ENCODE results near the gene ANKRD37. TPM values are rescaled to one million over a fixed set of nuclear protein-coding genes. Genes with fewer than 3 reads are reported as not detected.

The ANKRD37 gene
- total and polyA plus RNA-seq, 12 donors = 7.6 to 28.6 (median 13.7) TPM

- peak overlapping the region in 3 of 10 donors; percentile 40 to 62 (median 54) for H3K27ac ChIP-seq
- TF ChIP-seq, protein P1, sequence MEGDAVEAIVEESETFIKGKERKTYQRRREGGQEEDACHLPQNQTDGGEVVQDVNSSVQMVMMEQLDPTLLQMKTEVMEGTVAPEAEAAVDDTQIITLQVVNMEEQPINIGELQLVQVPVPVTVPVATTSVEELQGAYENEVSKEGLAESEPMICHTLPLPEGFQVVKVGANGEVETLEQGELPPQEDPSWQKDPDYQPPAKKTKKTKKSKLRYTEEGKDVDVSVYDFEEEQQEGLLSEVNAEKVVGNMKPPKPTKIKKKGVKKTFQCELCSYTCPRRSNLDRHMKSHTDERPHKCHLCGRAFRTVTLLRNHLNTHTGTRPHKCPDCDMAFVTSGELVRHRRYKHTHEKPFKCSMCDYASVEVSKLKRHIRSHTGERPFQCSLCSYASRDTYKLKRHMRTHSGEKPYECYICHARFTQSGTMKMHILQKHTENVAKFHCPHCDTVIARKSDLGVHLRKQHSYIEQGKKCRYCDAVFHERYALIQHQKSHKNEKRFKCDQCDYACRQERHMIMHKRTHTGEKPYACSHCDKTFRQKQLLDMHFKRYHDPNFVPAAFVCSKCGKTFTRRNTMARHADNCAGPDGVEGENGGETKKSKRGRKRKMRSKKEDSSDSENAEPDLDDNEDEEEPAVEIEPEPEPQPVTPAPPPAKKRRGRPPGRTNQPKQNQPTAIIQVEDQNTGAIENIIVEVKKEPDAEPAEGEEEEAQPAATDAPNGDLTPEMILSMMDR (IDR thresholded peaks at IDR 0.05) = no peak
- H3K4me1 ChIP-seq = peaks cover 0 to 12% (median 6%) of the 10 kb centered on the region in 9 donors
- no peaks in the 10 kb centered on the region for H3K36me3 ChIP-seq
- ATAC-seq = no peak
- peaks cover 0 to 17% (median 0%) of the 10 kb centered on the region in 11 donors for H3K9me3 ChIP-seq
- 98 to 99% methylated on average over 2 of the region's 2 CpGs for WGBS, 2 donors
- DNase-seq = no peak
- peak overlapping the region in 1 of 10 donors; percentile 18 for H3K4me3 ChIP-seq
- peaks cover 0 to 10% (median 0%) of the 10 kb centered on the region in 7 donors for H3K27me3 ChIP-seq
- intact Hi-C loops (cut with DNase I) = no loop called here
Observed at GRCh38 chr4:185384061-185384460, 12.6 kb upstream of the ANKRD37 start.

GRCh38 chr4:185384930-185385331 is 11.7 kb upstream of the ANKRD37 start:
- H3K27ac ChIP-seq = peak overlapping the region in 7 of 10 donors; percentile 10 to 62 (median 50)
- H3K4me3 ChIP-seq = peak overlapping the region in 5 of 10 donors; percentile 1 to 23 (median 14)
- peaks cover 0 to 12% (median 6%) of the 10 kb centered on the region in 9 donors for H3K4me1 ChIP-seq
- ATAC-seq (peak; percentile 31 to 87 (median 65)), DNase-seq (no peak)
- no peaks in the 10 kb centered on the region for H3K36me3 ChIP-seq
- intact Hi-C loops (cut with DNase I) = no loop called here
- TF ChIP-seq, protein P1 (IDR thresholded peaks at IDR 0.05) = no peak
- WGBS, 2 donors = 29 to 32% methylated on average over 10 of the region's 10 CpGs
- H3K9me3 ChIP-seq = peaks cover 0 to 16% (median 0%) of the 10 kb centered on the region in 11 donors
- peaks cover 0 to 10% (median 0%) of the 10 kb centered on the region in 7 donors for H3K27me3 ChIP-seq

DNA sequence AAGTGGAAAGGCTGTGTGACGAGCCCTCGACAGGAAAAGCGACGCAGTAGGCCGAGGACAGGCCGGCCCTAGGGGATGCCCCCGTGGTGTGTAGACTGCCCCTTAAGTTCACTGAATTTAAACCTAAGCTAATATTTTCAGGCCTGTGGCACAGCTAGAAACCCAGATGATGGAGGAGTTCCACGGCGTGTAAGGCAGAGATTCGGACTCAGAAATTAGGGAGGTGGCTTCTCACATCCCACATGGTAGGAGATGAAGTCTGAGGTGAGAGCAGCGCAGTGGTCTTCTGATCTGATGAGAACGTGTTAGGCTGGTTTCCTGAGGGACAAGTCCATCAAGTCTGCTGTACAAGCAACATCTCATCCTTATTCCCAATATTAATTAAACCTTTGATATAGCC is 8.7 kb upstream of the ANKRD37 start:
- WGBS, 2 donors = 95 to 96% methylated on average over 12 of the region's 12 CpGs
- Histone ChIP-seq H3K27me3 (peaks cover 0 to 10% (median 0%) of the 10 kb centered on the region in 7 donors), H3K4me1 (peaks cover 0 to 12% (median 6%) of the 10 kb centered on the region in 9 donors), H3K36me3 (peaks cover 0 to 10% (median 0%) of the 10 kb centered on the region in 9 donors), H3K4me3 (no peak overlapping the region), H3K27ac (no peak overlapping the region), H3K9me3 (peaks cover 0 to 5% (median 0%) of the 10 kb centered on the region in 11 donors)
- intact Hi-C loops (cut with DNase I) = no loop called here
- no peak for DNase-seq
- ATAC-seq = peak in 1 of 8 donors; percentile 31
- TF ChIP-seq, protein P1 (IDR thresholded peaks at IDR 0.05) = no peak

- TF ChIP-seq, protein P1 (IDR thresholded peaks at IDR 0.05) = no peak
- WGBS, 2 donors = 92 to 94% methylated on average over 6 of the region's 6 CpGs
- Histone ChIP-seq H3K4me3 (no peak overlapping the region), H3K4me1 (peaks cover 0 to 10% (median 9%) of the 10 kb centered on the region in 9 donors), H3K9me3 (no peaks in the 10 kb centered on the region), H3K27ac (no peak overlapping the region), H3K36me3 (peaks cover 0 to 10% (median 0%) of the 10 kb centered on the region in 9 donors), H3K27me3 (no peaks in the 10 kb centered on the region)
- DNase-seq (no peak), ATAC-seq (no peak)
- intact Hi-C loops (cut with DNase I) = loop anchor here in 4 of 10 donors (10.0 kb wide), 3 partner anchors 176 to 214 kb away; partner anchors contain the start of genes CFAP97 (in 1 of the 4) and SNX25 (in 1 of the 4)
Observed at GRCh38 chr4:185390941-185391340, 5.7 kb upstream of the ANKRD37 start.

All from heart right ventricle (tissue), 16 donors.